H1 (cell line): ENCODE results near the gene DYSF.

Experiments
- CHD2 ChIP-seq: IDR thresholded peaks from 2 replicates; pipeline ENCODE4 v1.6.1; 2012; ENCODE audit warnings: low read length, improper control_type of control experiment
- EZH2 ChIP-seq: fragments of 200-600 bp; sonication (generic); IDR thresholded peaks from 2 replicates; pipeline ENCODE4 v1.7.1; 2012; ENCODE audit warnings: low read depth, mild to moderate bottlenecking, moderate library complexity, low read length, inconsistent platforms; ENCODE audit not compliant: severe bottlenecking
- FOSL1 ChIP-seq: IDR thresholded peaks from 2 replicates; pipeline ENCODE4 v1.6.1; 2011; ENCODE audit warnings: mild to moderate bottlenecking, low read depth, low read length, moderate library complexity; ENCODE audit not compliant: insufficient read depth
- KDM4A ChIP-seq: IDR thresholded peaks from one replicate; pipeline ENCODE4 v1.7.1; 2012; ENCODE audit warnings: low read depth, mild to moderate bottlenecking, moderate library complexity, low read length, inconsistent platforms; ENCODE audit not compliant: severe bottlenecking
- NRF1 ChIP-seq: IDR thresholded peaks from 2 replicates; pipeline ENCODE4 v1.6.1; 2011; ENCODE audit warnings: mild to moderate bottlenecking, low read depth, low read length, improper control_type of control experiment
- POLR2A ChIP-seq, 2 experiments: IDR thresholded peaks; 1 replicate in 1 of 2; 2 replicates in 1 of 2; pipeline ENCODE4 v1.6.1; 2011; ENCODE audit warnings: low read depth in 2 of 2, low read length in 2 of 2, mild to moderate bottlenecking in 2 of 2; ENCODE audit errors: control extremely low read depth in 1 of 2
- RAD21 ChIP-seq, 2 experiments: IDR thresholded peaks in 1 of 2; conservative IDR thresholded peaks in 1 of 2; 2 replicates each; pipeline ENCODE4 v1.6.1; 2011; ENCODE audit warnings: low read depth in 2 of 2, low read length in 2 of 2, improper control_type of control experiment in 1 of 2, inconsistent platforms in 1 of 2, mild to moderate bottlenecking in 1 of 2, moderate library complexity in 1 of 2
- SIN3A ChIP-seq, 2 experiments: IDR thresholded peaks in 1 of 2; conservative IDR thresholded peaks in 1 of 2; 2 replicates each; pipeline ENCODE4 v1.6.1; 2011 to 2012; ENCODE audit warnings: low read length in 2 of 2, improper control_type of control experiment in 1 of 2, low read depth in 1 of 2, mild to moderate bottlenecking in 1 of 2
- YY1 ChIP-seq: IDR thresholded peaks from 2 replicates; pipeline ENCODE4 v1.6.1; 2011; ENCODE audit warnings: low read depth, mild to moderate bottlenecking, low read length
- TF ChIP-seq, protein P1 (sequence below): IDR thresholded peaks from 2 replicates; pipeline ENCODE4 v1.6.1; 2012; ENCODE audit warnings: inconsistent platforms
- TF ChIP-seq, protein P2 (sequence below), 3 experiments: IDR thresholded peaks; 1 replicate in 2 of 3; 2 replicates in 1 of 3; pipeline versions ENCODE4 v1.5.1 to v1.6.1; 2011; ENCODE audit warnings: low read length in 3 of 3, mild to moderate bottlenecking in 3 of 3, inconsistent platforms in 2 of 3, low read depth in 1 of 3, moderate library complexity in 1 of 3; ENCODE audit not compliant: insufficient read depth in 1 of 3; ENCODE audit errors: control extremely low read depth in 1 of 3

DNA sequence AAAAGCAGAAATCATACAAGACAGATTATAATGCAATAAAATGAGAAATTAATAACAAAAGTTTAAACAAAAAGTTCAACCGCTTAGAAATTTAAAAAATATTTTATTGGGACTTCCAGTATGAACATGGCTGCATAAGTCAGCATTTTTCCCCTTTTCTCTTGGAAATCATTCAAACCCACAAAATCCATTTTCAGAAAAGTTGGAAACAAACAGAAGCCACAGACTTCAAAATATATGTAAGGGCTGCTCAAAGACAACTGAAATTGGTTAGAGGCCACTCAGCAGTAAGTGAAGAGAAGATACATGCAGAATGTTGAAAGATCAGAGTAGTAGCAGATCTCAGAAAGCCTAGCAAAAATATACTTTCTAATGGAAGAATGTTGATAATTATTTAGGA lies 194.0 kb downstream of the DYSF start:
- TF ChIP-seq RAD21 (IDR thresholded peaks at IDR 0.05 in 1 of 2, conservative IDR thresholded peaks at IDR 0.05 in 1 of 2; ENCODE audit: low read depth in 2 of 2, low read length in 2 of 2) (no peak), SIN3A (conservative IDR thresholded peaks at IDR 0.05 in 1 of 2, IDR thresholded peaks at IDR 0.05 in 1 of 2; ENCODE audit: low read depth in 1 of 2, low read length in 2 of 2) (no peak), CHD2 (no peak), NRF1 (no peak), POLR2A (IDR thresholded peaks at IDR 0.05; ENCODE audit: control extremely low read depth in 1 of 2, low read depth in 2 of 2, low read length in 2 of 2) (no peak), FOSL1 (no peak), KDM4A (no peak), EZH2 (no peak), YY1 (no peak)
- TF ChIP-seq, protein P1, sequence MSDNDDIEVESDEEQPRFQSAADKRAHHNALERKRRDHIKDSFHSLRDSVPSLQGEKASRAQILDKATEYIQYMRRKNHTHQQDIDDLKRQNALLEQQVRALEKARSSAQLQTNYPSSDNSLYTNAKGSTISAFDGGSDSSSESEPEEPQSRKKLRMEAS: no peak
- TF ChIP-seq, protein P2, sequence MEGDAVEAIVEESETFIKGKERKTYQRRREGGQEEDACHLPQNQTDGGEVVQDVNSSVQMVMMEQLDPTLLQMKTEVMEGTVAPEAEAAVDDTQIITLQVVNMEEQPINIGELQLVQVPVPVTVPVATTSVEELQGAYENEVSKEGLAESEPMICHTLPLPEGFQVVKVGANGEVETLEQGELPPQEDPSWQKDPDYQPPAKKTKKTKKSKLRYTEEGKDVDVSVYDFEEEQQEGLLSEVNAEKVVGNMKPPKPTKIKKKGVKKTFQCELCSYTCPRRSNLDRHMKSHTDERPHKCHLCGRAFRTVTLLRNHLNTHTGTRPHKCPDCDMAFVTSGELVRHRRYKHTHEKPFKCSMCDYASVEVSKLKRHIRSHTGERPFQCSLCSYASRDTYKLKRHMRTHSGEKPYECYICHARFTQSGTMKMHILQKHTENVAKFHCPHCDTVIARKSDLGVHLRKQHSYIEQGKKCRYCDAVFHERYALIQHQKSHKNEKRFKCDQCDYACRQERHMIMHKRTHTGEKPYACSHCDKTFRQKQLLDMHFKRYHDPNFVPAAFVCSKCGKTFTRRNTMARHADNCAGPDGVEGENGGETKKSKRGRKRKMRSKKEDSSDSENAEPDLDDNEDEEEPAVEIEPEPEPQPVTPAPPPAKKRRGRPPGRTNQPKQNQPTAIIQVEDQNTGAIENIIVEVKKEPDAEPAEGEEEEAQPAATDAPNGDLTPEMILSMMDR (IDR thresholded peaks at IDR 0.05; ENCODE audit: control extremely low read depth in 1 of 3, insufficient read depth in 1 of 3, low read depth in 1 of 3, low read length in 3 of 3): no peak
